Embryonic facial prominence (tissue), 1 donor: ENCODE data around the gene KIF25.
"Not testable (repeated sequence)": the region's sequence is repeated elsewhere in the genome, so short reads cannot be mapped to it uniquely, and the experiment has no call there.

ENCODE experiments used
- DNase-seq: peaks from one replicate; pipeline ENCODE4 v3.0.0-alpha.2; 2016; ENCODE audit errors: extremely low spot score

The KIF25 gene

GRCh38 chr6:167993831-167994230, 3.6 kb upstream of the KIF25 start:
- DNase-seq: no peak

GRCh38 chr6:167995302-167995701, 2.2 kb upstream of the KIF25 start:
- no peak for DNase-seq

- DNase-seq: no peak
Observed at GRCh38 chr6:167995731-167996151, 1.7 kb upstream of the KIF25 start.

GRCh38 chr6:167996424-167997199, 859 bp upstream of the KIF25 start:
- DNase-seq: no peak

- DNase-seq: no peak
Observed at GRCh38 chr6:167998215-167998614, 744 bp downstream of the KIF25 start.

GRCh38 chr6:168000198-168001028, 2.9 kb downstream of the KIF25 start:
- no peak for DNase-seq

GRCh38 chr6:168001029-168001332, 3.5 kb downstream of the KIF25 start:
- DNase-seq: no peak

GRCh38 chr6:168001514-168001913, 4.0 kb downstream of the KIF25 start:
- not testable (repeated sequence) for DNase-seq

GRCh38 chr6:168002804-168003203, 5.3 kb downstream of the KIF25 start:
- DNase-seq: no peak

- no peak for DNase-seq
Observed at GRCh38 chr6:168004023-168004422, 6.6 kb downstream of the KIF25 start.

- no peak for DNase-seq
Observed at GRCh38 chr6:168004945-168005344, 7.5 kb downstream of the KIF25 start.

GRCh38 chr6:168005796-168006195, 8.3 kb downstream of the KIF25 start:
- no peak for DNase-seq

- no peak for DNase-seq
Observed at GRCh38 chr6:168007592-168008338, 10.3 kb downstream of the KIF25 start.

- DNase-seq: no peak
Observed at GRCh38 chr6:168009331-168009730, 11.9 kb downstream of the KIF25 start.

- DNase-seq: no peak
Observed at GRCh38 chr6:168011291-168011690, 13.8 kb downstream of the KIF25 start.

- no peak for DNase-seq
Observed at GRCh38 chr6:168012431-168013249, 15.2 kb downstream of the KIF25 start.

GRCh38 chr6:168013250-168013915, 15.9 kb downstream of the KIF25 start:
- no peak for DNase-seq

GRCh38 chr6:168014428-168014827, 17.0 kb downstream of the KIF25 start:
- DNase-seq: peak; percentile 39

- no peak for DNase-seq
Observed at GRCh38 chr6:168015009-168015408, 17.5 kb downstream of the KIF25 start.

- DNase-seq: no peak
Observed at GRCh38 chr6:168015482-168016175, 18.2 kb downstream of the KIF25 start.
